NCI-H1092 (cell line): ENCODE measurements around the gene HLCS.
A peak's percentile ranks its signal among the peaks of the same experiment; 100 is the strongest.

Source experiments
- DNase-seq: peaks from one replicate; lab custom pipeline; 2025; lab: John Stamatoyannopoulos, UW

The HLCS gene

DNA sequence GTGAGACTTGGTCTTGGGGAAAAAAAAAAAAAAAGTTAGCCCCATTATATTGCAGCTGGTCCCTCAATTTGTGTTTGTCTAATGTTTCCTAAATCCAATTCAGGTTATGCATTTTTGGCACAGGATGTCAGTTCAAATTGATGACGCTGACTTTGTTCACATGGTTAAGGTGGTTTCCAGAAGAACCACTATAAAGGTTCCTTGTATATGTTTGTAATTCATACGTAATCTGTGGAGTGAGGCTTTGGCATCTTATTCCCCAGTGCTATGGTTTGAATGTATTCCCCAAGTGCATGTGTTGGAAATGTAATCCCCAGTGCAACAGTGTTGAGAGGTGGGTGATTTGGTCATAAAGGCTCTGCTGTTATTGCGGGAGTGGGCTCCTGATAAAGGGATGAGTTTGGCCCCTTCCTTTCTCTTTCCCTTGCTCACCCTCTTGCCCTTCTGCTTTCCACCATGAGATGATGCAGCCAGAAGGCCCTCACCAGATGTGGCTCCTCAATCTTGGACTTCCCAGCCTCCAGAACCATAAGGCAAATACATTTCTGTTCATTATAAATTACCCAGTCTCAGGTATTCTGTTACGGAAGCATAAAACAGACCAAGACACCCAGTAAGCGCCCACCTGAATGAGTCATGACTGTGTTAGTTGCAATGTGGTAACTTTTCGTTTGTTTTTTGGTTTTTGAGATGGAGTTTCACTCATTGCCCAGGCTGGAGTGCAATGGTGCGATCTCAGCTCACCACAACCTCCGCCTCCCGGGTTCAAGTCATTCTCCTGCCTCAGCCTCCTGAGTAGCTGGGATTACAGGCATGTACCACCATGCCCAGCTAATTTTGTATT is 19.5 kb upstream of the HLCS start:
- no peak for DNase-seq

DNA sequence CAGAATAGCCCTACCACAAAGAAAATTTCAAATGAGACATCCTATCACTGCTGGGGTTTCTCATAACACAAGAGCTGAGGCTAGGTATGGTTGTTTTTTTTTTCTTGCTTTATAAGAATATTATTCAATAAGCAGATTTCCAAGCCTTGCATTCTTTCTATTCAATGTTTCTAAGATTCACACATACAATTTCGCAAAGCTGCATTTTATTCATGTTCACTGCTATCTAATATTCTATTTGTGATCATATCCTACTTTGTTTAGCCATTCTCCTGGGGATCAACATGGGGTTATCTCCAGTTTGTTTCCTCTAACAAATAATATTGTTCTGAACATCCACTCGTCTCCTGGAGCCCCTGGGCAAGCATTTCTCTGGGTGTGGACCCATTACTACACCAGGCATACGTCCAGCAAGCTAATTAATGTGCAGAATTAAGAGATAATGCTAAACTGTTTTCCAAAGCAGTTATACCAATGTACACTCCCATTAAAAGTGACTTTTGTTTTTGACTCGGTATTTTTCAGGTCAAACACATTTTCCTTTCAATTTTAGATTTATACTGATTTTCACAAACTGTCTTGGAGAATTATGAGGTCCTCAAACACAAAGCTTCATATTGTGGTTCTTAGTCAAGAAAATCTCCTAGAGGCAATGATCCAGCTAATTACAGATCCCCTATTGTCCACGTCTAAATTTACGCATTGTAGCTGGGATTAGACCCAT is 15.7 kb upstream of the HLCS start:
- DNase-seq = no peak

DNA sequence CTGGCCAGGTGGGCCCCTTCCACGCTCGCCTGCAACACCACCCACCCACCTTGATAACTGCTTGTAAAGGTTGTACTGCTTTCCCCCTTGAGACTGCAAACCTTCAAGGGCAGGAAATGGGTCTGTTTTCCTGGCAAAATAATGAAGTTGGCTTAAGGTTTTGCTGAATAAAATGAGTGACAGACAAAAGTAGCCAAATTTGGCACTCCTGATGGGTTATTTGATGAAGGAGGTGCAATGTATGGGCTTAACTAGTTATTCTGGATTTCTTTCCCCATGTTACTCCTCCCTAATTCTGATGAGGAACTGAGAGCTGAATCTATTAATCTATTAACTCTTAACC is 14.6 kb upstream of the HLCS start:
- no peak for DNase-seq

DNA sequence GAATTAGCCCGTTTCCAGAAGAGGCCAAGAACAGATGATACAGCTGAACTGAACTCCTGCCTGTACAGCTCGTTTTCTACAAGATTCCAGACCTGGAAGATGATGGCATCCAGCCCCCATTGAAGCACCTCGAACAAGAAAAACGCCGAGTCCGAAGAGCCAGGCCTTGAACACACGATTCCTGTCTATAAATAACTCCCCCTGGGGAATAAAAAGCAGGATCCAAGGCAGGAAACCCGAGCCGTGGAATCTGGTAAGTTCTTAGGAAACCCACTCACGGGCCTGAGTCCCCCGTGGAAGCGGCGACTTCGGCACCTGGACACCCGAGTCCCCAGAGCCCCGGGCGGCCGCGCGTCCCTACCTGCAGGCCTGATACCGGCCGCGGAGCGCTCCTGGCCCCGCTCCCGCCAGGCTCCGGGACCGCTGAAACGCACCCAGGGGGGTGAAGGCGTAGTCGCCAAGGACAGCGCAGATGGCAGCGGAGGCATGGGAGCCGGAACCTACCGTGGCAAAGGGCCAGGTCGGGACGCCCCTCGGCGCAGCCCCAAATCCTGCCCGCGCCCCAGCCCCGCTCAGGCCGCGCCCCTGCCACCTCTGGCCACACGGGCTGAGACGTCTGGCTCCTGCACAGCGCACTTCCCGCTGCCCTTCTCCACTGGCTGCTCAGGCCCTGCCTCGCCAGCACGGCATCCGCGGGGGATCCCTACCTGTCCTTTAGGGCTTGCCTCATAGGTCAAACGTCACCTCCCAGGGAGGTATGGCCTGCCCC is 14.0 kb upstream of the HLCS start:
- no peak for DNase-seq

DNA sequence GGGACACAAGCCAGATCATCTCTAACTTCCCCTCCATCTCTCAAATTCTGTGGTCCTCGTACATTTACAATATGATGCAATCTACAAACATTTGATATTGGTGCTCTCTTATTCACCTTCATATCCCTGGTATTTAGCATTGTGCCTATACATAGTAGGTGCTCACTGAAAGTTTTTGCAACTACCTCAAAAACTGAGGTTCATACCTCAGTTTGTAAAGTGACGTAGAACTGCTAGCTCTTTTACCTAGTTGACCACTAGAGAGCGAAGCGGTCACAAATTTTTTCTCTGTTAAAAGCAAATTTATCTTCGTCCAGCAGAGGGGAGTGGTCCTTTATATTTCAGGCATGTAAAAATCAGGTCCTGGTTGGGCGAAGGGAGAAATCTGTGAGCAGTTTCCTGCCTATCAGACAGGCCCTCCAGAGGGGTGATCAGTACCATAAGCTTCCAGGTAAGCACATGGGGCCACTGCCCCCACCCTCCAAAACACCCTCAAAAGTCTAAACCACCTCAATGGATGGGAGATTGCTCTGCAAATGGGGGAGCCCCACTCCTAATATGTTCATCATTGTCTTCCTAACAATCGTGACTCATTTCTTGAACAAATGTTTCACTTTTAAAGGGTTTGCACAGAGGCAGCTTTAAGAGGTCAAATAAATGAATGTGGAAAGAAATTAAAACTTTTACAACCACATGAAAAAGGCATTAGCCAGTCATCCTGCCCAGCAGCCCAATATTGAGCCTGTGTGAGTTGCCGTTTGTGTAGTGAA is 10.6 kb upstream of the HLCS start:
- peak; percentile 53 for DNase-seq

DNA sequence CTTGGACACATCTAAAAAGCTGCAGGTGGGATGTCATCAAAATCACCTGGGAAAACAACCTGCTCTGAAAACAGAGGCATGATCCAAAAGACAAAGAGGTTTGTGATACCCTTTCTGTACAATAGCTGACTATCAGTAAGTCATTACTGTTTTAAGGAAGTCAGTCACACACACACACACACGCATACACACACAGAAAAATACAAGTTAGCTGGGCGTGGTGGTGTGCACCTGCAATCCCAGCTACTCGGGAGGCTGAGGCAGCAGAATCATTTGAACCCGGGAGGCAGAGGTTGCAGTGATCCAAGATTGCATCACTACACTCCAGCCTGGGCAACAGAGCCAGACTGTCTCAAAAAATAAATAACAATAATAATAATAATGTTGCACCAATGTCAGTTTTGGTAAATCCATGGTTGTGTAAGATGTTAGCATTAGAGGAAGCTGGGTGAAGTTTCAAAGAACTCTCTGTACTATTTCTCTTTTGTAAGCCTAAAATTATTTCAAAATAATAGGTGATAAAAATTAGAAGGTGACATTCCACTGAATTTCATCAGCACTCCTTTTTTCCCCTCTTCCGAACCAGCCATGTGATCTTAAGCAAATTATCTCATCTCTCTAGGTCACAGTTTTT is 9.9 kb upstream of the HLCS start:
- DNase-seq = no peak

DNA sequence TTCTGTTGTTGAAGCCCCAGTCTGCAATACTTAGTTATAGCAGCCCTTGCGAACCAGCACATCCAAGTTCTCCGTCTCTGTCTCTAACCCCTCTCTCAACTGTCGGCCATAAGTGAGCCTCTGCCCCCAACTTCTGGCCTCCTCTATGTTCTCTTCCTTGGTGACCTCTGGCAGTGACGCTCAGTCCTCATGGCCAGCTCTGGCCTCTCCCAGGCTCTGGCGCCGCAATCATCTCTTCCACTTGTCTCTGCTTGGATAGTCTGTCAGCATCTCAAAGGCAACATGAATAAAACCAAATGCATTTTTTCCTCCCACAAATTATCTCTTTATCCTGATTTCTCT is 8.4 kb upstream of the HLCS start:
- no peak for DNase-seq

DNA sequence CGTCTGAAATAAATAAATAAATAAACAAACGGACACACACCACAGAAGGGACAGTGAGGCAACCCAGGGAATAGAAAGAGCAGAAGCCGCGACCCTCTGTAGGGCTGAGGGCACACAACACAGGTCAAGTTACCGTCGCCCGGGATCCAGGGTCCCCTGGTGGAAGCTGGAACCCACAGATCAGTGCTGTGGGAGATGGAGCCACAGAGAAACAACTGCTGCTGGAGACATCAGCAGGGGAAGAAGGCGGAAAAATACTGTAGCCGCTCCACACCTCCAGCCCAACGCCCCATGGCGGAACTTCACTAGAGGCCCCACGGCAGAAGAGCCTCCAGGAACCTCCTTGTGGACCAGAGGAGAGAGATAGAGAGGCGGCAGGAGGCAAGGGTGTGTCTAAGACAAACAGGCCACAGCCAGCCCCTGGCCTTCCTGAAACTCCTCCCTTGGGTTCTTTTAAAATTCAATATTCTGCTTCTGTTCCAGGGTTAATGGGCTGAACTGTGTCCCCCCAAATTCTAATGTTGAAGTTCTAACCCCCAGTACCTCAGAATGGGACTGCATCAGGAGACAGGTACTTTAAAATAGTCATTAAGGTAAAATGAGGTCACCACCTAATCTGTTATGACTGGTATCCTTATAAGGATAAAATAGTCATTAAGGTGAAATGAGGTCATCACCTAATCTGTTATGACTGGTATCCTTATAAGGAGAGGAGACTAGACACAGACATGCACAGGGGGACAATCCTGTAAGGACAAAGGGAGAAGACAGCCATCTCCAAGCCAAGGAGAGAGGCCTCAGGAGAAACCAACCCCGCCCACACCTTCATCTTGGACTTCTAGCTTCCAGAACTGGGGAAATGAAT is 7.7 kb upstream of the HLCS start:
- DNase-seq = no peak

DNA sequence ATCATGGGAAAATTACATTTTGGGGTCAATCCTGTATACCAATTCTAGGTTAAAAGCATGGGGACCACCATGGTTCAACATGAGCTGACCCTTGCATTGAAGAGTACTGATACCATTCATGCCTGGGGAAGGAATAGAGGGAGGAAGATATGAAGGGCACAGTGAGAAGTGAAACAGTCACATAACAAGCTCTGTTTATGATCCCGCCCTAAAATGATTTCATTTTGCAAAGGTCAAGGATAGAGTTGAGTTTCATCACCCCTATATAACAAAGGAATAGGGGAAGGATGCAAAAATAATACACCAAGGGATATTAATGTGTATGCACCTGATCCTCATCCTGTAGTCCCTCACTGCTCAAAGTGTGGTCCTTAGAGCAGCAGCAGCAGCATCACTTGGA is 2.5 kb upstream of the HLCS start:
- no peak for DNase-seq

DNA sequence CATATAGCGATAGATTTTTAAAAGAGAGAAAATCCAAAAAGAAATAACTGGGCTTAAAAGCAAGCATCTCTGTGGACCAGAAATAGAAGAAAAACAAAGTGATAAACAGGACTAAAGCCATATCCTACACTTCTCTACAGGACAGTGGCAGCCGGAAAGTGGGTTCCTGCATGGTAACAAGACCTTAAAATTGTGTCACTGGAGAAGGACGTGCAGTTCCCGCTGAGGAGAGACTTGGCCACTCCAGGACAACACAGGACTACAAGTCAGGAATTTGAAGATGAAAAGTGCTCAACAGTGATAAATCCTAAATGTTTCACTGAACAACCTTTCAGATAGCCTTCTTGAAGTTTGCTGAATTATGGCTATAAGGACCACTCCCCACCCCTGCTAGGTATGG is 1.9 kb upstream of the HLCS start:
- no peak for DNase-seq

DNA sequence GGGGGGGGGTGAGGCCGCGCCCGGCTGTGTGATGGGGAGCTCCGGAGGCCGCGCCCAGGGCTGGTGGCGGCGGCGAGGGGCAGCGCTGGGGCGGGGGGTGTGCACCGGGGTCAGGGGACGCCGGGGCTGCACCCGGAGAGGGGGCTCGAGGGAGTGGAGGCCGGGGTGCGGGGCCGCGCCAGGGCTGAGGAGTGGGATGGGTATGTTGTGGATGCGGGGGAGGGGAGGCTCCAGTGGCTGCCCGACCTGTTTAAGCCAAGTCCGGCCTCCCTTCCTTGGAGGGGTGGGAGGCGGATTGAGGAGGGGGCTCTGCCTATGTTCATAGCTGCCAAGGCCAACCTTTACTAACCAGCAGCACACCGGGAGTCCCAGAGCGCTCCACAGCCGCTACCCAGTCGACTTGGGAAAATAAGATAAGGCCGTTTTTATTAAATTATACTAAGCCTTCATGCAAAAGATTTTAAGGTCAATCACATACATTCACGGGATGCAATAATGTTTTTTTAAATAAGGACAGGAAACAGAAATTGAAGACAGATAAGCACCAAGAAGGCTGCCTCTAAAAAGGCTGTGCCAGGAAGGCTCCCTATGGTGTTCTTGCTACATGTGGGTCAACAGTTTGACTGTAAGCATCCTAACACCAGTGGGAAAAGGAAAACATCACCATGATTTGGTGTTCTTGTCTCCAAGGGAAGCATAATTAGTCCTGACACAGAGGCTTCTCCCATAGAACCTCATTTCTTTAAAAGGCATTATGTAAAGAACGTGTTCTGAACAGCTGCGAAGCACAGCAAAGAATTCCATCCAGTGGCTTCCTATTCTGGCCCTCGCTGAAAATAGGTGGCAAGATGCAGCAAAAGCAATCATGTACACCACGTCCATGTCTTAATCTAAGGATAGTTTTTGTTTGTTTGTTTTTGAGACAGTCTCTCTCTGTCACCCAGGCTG is 626 bp upstream of the HLCS start:
- no peak for DNase-seq

DNA sequence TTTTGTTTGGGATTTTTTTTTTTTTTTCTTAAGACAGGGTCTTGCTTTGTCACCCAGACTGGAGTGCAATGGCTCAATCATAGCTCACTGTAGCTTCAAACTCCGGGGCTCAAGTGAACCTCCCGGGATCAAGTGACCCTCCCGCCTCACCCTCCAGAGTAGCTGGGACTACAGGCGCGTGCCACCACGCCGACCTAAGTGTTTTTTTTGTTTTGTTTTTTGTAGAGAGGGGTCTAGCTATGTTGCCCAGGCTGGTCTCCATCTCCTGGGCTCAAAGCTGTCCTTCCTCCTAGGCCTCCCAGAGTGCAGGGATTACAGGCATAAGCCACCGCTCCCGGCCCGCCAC is 776 bp downstream of the HLCS start:
- DNase-seq = no peak

DNA sequence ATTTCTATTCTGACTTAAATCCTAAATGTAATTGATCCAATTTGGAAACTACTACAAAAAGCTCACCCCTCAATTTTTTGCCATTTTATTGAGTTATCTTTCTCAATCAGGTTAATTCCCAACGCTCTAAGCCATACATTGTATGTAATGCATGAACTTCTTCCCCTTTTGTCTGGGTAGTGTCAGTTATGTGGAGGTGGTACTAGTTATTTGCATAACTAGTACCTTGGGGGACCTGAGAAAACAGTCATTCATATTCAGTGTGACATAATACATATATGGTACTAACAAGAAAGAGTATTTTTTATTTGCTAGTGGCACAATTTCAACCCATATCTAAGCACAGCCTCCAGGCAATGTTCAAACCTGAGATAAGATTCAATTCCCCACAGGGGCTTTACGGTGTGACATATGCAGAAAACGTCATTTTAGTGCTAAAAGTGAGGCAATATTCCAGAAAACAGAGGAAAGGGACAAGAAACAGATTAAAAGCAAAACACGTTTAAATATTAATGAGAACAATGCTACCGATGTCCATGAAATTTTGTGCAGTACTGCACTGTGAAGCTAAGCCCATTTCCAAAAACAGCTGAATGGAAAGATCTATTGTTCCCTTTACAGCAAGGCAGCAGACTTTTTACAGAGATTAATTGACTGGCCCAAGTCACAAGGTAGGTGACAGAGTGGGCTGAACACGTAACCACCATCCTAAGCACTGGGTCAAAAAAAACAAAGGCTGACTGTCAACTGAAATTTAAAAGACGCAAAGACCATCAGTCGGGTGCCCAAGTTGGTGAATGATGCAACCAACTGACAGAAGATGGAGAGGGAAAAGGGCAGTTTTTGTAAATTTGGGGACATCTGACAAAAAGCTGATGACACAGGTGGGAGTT is 1.4 kb downstream of the HLCS start:
- no peak for DNase-seq

DNA sequence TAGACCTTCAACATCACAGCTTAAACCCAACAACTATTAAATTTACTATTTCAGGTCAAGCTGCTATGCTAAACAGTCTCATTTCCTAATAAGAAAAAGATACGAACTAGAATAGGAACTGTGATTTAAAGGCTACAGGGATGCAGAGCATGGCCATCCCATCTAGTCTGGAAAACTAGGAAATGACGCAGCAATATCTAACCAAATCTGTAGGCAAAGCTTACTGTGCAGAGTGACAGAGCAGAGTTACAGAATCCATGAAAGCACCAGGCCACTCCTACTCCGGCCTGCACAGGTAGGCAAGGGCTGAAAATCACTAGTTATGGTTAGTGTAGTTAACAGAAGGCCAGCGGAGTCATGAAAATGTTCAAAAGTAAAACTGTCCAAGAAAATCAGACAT is 2.1 kb downstream of the HLCS start:
- no peak for DNase-seq

DNA sequence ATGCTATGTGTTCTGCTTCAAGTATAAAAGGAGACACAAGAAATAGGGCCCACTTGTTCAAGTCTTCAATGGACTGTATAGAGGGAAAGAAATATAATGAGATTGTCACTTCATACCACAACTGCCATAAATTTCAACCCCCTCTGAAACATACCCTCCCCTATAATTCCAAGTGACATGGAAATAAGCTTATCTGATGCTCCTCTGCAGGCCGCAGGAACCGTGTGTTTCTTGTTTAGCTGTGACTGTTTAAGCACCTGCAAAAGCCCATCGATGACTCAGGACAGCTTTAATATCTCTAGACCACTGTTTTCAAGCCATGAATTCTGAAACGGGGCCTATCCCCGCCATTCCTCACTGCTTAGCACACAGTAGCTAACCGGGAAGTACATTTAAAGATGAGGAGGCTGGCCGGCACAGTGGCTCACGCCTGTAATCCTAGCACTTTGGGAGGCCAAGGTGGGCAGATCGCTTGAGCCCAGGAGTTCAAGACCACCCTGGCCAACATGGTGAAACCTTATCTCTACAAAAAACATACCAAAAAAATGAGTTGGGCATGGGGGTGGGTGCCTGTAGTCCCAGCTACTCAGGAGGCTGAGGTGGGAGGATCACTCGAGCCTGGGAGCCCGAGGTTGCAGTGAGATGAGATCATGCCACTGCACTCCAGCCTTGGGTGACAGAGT is 4.2 kb downstream of the HLCS start:
- no peak for DNase-seq

DNA sequence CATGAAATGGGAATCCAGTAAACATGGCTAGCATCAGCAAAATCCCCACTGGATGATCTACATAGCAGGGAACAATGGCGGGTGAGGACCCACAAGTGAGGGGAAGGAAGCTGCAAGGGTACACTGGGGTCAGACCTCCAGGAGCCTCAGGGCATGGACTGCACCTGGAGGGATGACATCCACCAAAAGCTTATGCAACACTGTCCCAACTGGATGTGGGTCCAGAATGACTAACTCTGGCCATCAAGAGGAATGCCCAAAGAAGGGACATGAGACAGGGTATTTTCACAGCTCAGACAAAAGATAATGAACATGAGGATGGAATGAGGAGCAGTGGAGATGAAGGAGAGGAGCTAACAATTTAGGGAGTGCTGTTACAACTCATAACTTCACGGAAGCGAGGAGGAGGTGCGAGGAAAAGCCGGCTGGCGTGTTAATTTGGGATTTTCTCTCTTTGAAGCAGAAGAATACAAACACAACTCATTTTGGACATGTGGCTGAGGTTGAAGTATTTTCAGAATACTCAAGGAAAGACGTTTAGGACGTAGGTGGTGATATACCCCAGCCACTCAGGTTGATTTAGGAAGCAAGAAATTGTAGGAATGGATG is 5.7 kb downstream of the HLCS start:
- DNase-seq = no peak

DNA sequence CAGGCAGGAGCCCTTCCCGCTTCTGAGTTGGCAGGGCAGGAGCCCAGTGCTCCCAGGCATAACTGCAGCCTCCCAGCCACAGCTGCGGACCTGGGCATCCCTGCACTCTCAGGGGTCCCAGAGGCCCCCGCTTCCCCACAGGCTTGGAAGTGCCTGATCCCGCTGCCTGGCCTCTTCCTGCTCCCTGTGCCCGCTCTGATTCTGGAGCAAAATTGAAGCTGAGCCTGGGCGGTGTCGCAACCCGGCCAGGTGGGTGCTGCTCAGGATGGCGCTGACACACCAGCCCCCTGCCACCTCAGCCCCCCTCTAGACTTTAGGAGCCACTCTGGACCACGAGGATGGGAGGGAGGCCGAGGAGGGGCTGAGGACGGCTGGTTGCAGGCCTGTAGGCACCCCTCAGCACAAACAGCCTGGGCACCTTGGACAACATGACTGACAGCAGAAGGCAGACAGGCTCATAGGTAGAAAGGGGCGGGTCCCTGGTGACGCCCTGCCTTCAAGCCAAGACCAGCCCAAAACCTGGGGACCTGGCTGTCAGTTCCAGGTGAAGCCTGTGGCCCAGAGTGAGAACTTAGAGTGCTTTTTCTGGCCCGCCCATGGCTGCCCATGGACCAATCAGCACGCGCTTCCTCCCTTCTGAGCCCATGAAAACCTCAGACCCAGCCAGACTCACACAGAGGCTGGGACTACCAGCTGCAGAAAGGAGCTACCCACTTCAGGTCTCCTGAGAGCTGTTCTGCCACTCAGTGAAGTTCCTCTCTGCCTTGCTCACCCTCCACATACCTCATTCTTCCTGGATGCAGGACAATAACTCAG is 7.2 kb downstream of the HLCS start:
- DNase-seq = no peak
